Endothelial cell of hepatic sinusoid (primary cell): Measurements from ENCODE around the gene LAMA4.
"Not testable (repeated sequence)": the region's sequence is repeated elsewhere in the genome, so short reads cannot be mapped to it uniquely, and the experiment has no call there.

Experiments used
- in situ Hi-C: cut with HindIII; loops from 2 replicates; pipeline ENCODE4 v1.10.0; 2017; ENCODE audit warnings: low sequenced_read_pairs

Gene LAMA4

GRCh38 chr6:112106562-112106961, 147.8 kb downstream of the LAMA4 start:
- in situ Hi-C loops, result no loop called here

- in situ Hi-C loops, result not testable (repeated sequence)
These were observed 148.3 kb downstream of the LAMA4 start for GRCh38 chr6:112106026-112106425.

GRCh38 chr6:112100561-112100960, 153.8 kb downstream of the LAMA4 start:
- in situ Hi-C loops, result no loop called here

GRCh38 chr6:112096901-112097300, 157.5 kb downstream of the LAMA4 start:
- in situ Hi-C loops, result no loop called here

GRCh38 chr6:112087916-112088315, 166.5 kb downstream of the LAMA4 start:
- in situ Hi-C loops, result no loop called here

GRCh38 chr6:112087136-112087911, 167.0 kb downstream of the LAMA4 start, which contains the start of the genes FAM229B and TUBE1:
Gene FAM229B, plus strand, starts transcription at chr6:112087591. Its CDS starts 11,693 bp downstream, at chr6:112099284.
Gene TUBE1, minus strand, starts transcription at chr6:112087482. Its CDS starts 48 bp downstream, at chr6:112087434.
- in situ Hi-C loops, result no loop called here

GRCh38 chr6:112086744-112087135, 167.6 kb downstream of the LAMA4 start:
- in situ Hi-C loops, result no loop called here

GRCh38 chr6:112085286-112086065, 168.9 kb downstream of the LAMA4 start:
- in situ Hi-C loops, result no loop called here

GRCh38 chr6:112081569-112081968, 172.8 kb downstream of the LAMA4 start:
- in situ Hi-C loops, result no loop called here

- in situ Hi-C loops, result no loop called here
These were observed 187.8 kb downstream of the LAMA4 start for GRCh38 chr6:112066606-112067005.

- in situ Hi-C loops, result no loop called here
These were observed 188.9 kb downstream of the LAMA4 start for GRCh38 chr6:112065426-112065986.

GRCh38 chr6:112062966-112063365, 191.4 kb downstream of the LAMA4 start:
- in situ Hi-C loops, result no loop called here

GRCh38 chr6:112061605-112062004, 192.8 kb downstream of the LAMA4 start:
- in situ Hi-C loops, result no loop called here
